Left ventricle myocardium superior (tissue), 1 donor: ENCODE results near the gene PDE11A. TPM values are rescaled to one million over a fixed set of nuclear protein-coding genes. Genes with fewer than 3 reads are reported as not detected.
"Not testable (repeated sequence)": the region's sequence is repeated elsewhere in the genome, so short reads cannot be mapped to it uniquely, and the experiment has no call there.

Source experiments
- ATAC-seq: fragments of 200-7000 bp; cut with Tn5 transposase; one replicate; pipeline ENCODE4 v1.9.1; 2020; ENCODE audit warnings: mild to moderate bottlenecking, moderate library complexity
- DNase-seq: peaks from one replicate; pipeline ENCODE4 v3.0.0-alpha.2; 2020
- intact Hi-C: fragments of 100-400 bp; cut with micrococcal nuclease; formaldehyde crosslinking; loops from one replicate; pipeline ENCODE4 v1.11.0; 2022
- total RNA-seq: library from RNA; stranded (reverse); fragmentation: NEBNext Ultra II Directional; extraction: Animal tissue kit (Norgen Biotek cat#: 25700); gene quantifications from one replicate; pipeline ENCODE4 v1.2.1, GENCODE V29; 2021
- donor health status: DM: no; HTN: yes; CAD: no; lungs with severe emphysema.

Gene PDE11A
- total RNA-seq, 1 donor from 2014 or later = 4.4 TPM

GRCh38 chr2:177952151-177952550, 120.4 kb downstream of the PDE11A start:
- intact Hi-C loops = no loop called here
- no peak for ATAC-seq
- no peak for DNase-seq

GRCh38 chr2:177947598-177947997, 125.0 kb downstream of the PDE11A start:
- ATAC-seq, DNase-seq, intact Hi-C loops: not testable (repeated sequence)

- ATAC-seq, DNase-seq, intact Hi-C loops: not testable (repeated sequence)
Measured at GRCh38 chr2:177944530-177944929, 128.0 kb downstream of the PDE11A start.

- intact Hi-C loops = no loop called here
- DNase-seq (no peak), ATAC-seq (no peak)
Measured at GRCh38 chr2:177942731-177943130, 129.8 kb downstream of the PDE11A start.

GRCh38 chr2:177939211-177939610, 133.4 kb downstream of the PDE11A start:
- ATAC-seq (no peak), DNase-seq (no peak)
- intact Hi-C loops = no loop called here

GRCh38 chr2:177930916-177931315, 141.7 kb downstream of the PDE11A start:
- intact Hi-C loops = no loop called here

GRCh38 chr2:177929662-177930522, 142.7 kb downstream of the PDE11A start:
- DNase-seq (no peak), ATAC-seq (no peak)
- intact Hi-C loops = no loop called here

More at GRCh38 chr2:177930916-177931315, 141.7 kb downstream of the PDE11A start:
- ATAC-seq = no peak
- DNase-seq = no peak

GRCh38 chr2:177923323-177923722, 149.3 kb downstream of the PDE11A start:
- ATAC-seq (no peak), DNase-seq (no peak)
- intact Hi-C loops = no loop called here

GRCh38 chr2:177921726-177922125, 150.9 kb downstream of the PDE11A start:
- no peak for DNase-seq
- intact Hi-C loops = no loop called here
- ATAC-seq = no peak

- ATAC-seq (peak; percentile 93), DNase-seq (no peak)
- intact Hi-C loops = no loop called here
Measured at GRCh38 chr2:177917169-177917568, 155.4 kb downstream of the PDE11A start.

- DNase-seq (no peak), ATAC-seq (peak; percentile 61)
- intact Hi-C loops = no loop called here
Measured at GRCh38 chr2:177916342-177916741, 156.2 kb downstream of the PDE11A start.

GRCh38 chr2:177914247-177914646, 158.3 kb downstream of the PDE11A start:
- ATAC-seq (no peak), DNase-seq (no peak)
- intact Hi-C loops = no loop called here

GRCh38 chr2:177909962-177910361, 162.6 kb downstream of the PDE11A start:
- intact Hi-C loops = no loop called here
- DNase-seq = no peak
- ATAC-seq = no peak

GRCh38 chr2:177908824-177909223, 163.8 kb downstream of the PDE11A start:
- ATAC-seq (no peak), DNase-seq (no peak)
- intact Hi-C loops = no loop called here

- no peak for DNase-seq
- no peak for ATAC-seq
- intact Hi-C loops = no loop called here
Measured at GRCh38 chr2:177908182-177908581, 164.4 kb downstream of the PDE11A start.

GRCh38 chr2:177906041-177906718, 166.4 kb downstream of the PDE11A start:
- ATAC-seq = peak; percentile 30
- peak; percentile 46 for DNase-seq
- intact Hi-C loops = no loop called here

GRCh38 chr2:177905640-177906039, 166.9 kb downstream of the PDE11A start:
- intact Hi-C loops = no loop called here
- DNase-seq (no peak), ATAC-seq (no peak)

GRCh38 chr2:177902395-177903163, 170.0 kb downstream of the PDE11A start:
- ATAC-seq (peak; percentile 86), DNase-seq (no peak)
- intact Hi-C loops = no loop called here

- DNase-seq (no peak), ATAC-seq (no peak)
- intact Hi-C loops = no loop called here
Measured at GRCh38 chr2:177900082-177900481, 172.5 kb downstream of the PDE11A start.

GRCh38 chr2:177897278-177897677, 175.3 kb downstream of the PDE11A start:
- intact Hi-C loops = no loop called here
- ATAC-seq (no peak), DNase-seq (no peak)
